Neural progenitor cell (in vitro differentiated cells): ENCODE results near the gene TYK2.

Experiments used
- EZH2 ChIP-seq: fragments of 200-600 bp; sonication (generic); IDR thresholded peaks from 2 replicates; pipeline ENCODE4 v1.6.1; 2017; ENCODE audit warnings: antibody characterized with exemption, mild to moderate bottlenecking, moderate library complexity
- EZH2phosphoT487 ChIP-seq: fragments of 200-600 bp; sonication (generic); IDR thresholded peaks from 2 replicates; pipeline ENCODE4 v1.6.1; 2017; ENCODE audit warnings: antibody characterized with exemption
- TF ChIP-seq, protein P1 (sequence below): fragments of 200-600 bp; sonication (generic); IDR thresholded peaks from 2 replicates; pipeline ENCODE4 v1.5.1; 2017; ENCODE audit warnings: antibody characterized with exemption, mild to moderate bottlenecking

GRCh38 chr19:10404888-10405820, 24.8 kb upstream of the TYK2 start:
- TF ChIP-seq, protein P1, sequence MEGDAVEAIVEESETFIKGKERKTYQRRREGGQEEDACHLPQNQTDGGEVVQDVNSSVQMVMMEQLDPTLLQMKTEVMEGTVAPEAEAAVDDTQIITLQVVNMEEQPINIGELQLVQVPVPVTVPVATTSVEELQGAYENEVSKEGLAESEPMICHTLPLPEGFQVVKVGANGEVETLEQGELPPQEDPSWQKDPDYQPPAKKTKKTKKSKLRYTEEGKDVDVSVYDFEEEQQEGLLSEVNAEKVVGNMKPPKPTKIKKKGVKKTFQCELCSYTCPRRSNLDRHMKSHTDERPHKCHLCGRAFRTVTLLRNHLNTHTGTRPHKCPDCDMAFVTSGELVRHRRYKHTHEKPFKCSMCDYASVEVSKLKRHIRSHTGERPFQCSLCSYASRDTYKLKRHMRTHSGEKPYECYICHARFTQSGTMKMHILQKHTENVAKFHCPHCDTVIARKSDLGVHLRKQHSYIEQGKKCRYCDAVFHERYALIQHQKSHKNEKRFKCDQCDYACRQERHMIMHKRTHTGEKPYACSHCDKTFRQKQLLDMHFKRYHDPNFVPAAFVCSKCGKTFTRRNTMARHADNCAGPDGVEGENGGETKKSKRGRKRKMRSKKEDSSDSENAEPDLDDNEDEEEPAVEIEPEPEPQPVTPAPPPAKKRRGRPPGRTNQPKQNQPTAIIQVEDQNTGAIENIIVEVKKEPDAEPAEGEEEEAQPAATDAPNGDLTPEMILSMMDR: no peak
- TF ChIP-seq EZH2phosphoT487 (peak; percentile 24), EZH2 (no peak)
